IMR-90 (cell line): ENCODE results near the gene TXNDC8. TPM values are rescaled to one million over a fixed set of nuclear protein-coding genes. Genes with fewer than 3 reads are reported as not detected.

Experiments used
- ATAC-seq: fragments of 200-7000 bp; cut with Tn5 transposase; 2 replicates; pipeline ENCODE4 v1.9.1; 2020; ENCODE audit warnings: low read depth, mild to moderate bottlenecking, moderate library complexity
- BruUV-seq: library from RNA; stranded (reverse); fragments of 400-500 nt; replicated peaks from 2 replicates; lab custom pipeline; 2021; lab: Mats Ljungman, UMichigan
- CTCF ChIA-PET: fragments of 300-600 bp; formaldehyde crosslinking; extraction: SDS; loops from one replicate; lab custom pipeline; 2021; ENCODE audit warnings: antibody characterized with exemption; lab: Yijun Ruan, JAX
- POLR2A ChIA-PET: fragments of 300-600 bp; sonication (Branson Sonifier 250); formaldehyde crosslinking; loops from one replicate; lab custom pipeline; 2022; ENCODE audit warnings: antibody characterized with exemption; ENCODE audit not compliant: unreplicated experiment; lab: Charles Lee
- DNase-seq: peaks from one replicate; pipeline ENCODE4 v3.0.0; 2013
- H2AFZ ChIP-seq: replicated peaks from 2 replicates; pipeline ENCODE3; 2013; ENCODE audit warnings: low read length, mild to moderate bottlenecking; ENCODE audit not compliant: poor library complexity
- H2AK5ac ChIP-seq: 2 replicates; pipeline ENCODE4 v1.6.1; 2013; ENCODE audit warnings: low read depth, low read length, inconsistent platforms
- H2AK9ac ChIP-seq: replicated peaks from 2 replicates; pipeline ENCODE3; 2013; ENCODE audit warnings: mild to moderate bottlenecking, low read depth, low read length, moderate library complexity; ENCODE audit not compliant: poor library complexity
- H2BK120ac ChIP-seq: 2 replicates; pipeline ENCODE4 v1.6.1; 2013; ENCODE audit warnings: low read depth, low read length, inconsistent platforms
- H2BK15ac ChIP-seq: 3 replicates; pipeline ENCODE4 v1.6.1; 2013; ENCODE audit warnings: low read depth, low read length, inconsistent platforms
- H2BK20ac ChIP-seq: 2 replicates; pipeline ENCODE4 v1.6.1; 2013; ENCODE audit warnings: low read depth, mild to moderate bottlenecking, inconsistent platforms, low read length, moderate library complexity
- H2BK5ac ChIP-seq: 2 replicates; pipeline ENCODE4 v1.6.1; 2013; ENCODE audit warnings: mild to moderate bottlenecking, low read depth, low read length, inconsistent platforms; ENCODE audit not compliant: poor library complexity, severe bottlenecking
- H3K14ac ChIP-seq: replicated peaks from 2 replicates; pipeline ENCODE4 v1.6.1; 2013; ENCODE audit warnings: low read depth, low read length, inconsistent platforms
- H3K18ac ChIP-seq: 2 replicates; pipeline ENCODE4 v1.6.1; 2013; ENCODE audit warnings: low read depth, low read length, control low read depth
- H3K23ac ChIP-seq: 2 replicates; pipeline ENCODE4 v1.6.1; 2013; ENCODE audit warnings: low read depth, low read length, inconsistent platforms
- H3K27ac ChIP-seq: 2 replicates; pipeline ENCODE4 v1.5.1; 2013; ENCODE audit warnings: mild to moderate bottlenecking, control low read depth, low read length; ENCODE audit not compliant: insufficient read depth
- H3K27me3 ChIP-seq: 2 replicates; pipeline ENCODE4 v1.6.1; 2013; ENCODE audit warnings: low read length; ENCODE audit not compliant: control insufficient read depth, insufficient read depth
- H3K36me3 ChIP-seq: 2 replicates; pipeline ENCODE4 v1.6.1; 2013; ENCODE audit warnings: low read length, mixed read lengths; ENCODE audit not compliant: control insufficient read depth, insufficient read depth
- H3K4ac ChIP-seq: 2 replicates; pipeline ENCODE4 v1.6.1; 2013; ENCODE audit warnings: low read depth, low read length, inconsistent platforms
- H3K4me1 ChIP-seq: 2 replicates; pipeline ENCODE4 v1.6.1; 2013; ENCODE audit warnings: low read length, mixed read lengths; ENCODE audit not compliant: control insufficient read depth, insufficient read depth
- H3K4me2 ChIP-seq: 2 replicates; pipeline ENCODE4 v1.6.1; 2013; ENCODE audit warnings: low read depth, mild to moderate bottlenecking, control low read depth, low read length, moderate library complexity
- H3K4me3 ChIP-seq: 2 replicates; pipeline ENCODE4 v1.5.1; 2013; ENCODE audit warnings: low read depth, mild to moderate bottlenecking, control low read depth, low read length, moderate library complexity; ENCODE audit not compliant: insufficient read depth
- H3K56ac ChIP-seq: 2 replicates; pipeline ENCODE4 v1.6.1; 2013; ENCODE audit warnings: low read length, inconsistent platforms; ENCODE audit not compliant: insufficient read depth; ENCODE audit errors: extremely low read depth
- H3K79me1 ChIP-seq, 2 experiments: 2 replicates each; pipeline ENCODE4 v1.6.1; 2013; ENCODE audit warnings: low read length in 2 of 2, inconsistent platforms in 1 of 2, low read depth in 1 of 2
- H3K9ac ChIP-seq: 2 replicates; pipeline ENCODE4 v1.6.1; 2013; ENCODE audit warnings: low read depth, low read length, control low read depth
- H3K9me1 ChIP-seq: 2 replicates; pipeline ENCODE4 v1.6.1; 2013; ENCODE audit warnings: low read length, inconsistent platforms; ENCODE audit not compliant: insufficient read depth
- H3K9me3 ChIP-seq: 2 replicates; pipeline ENCODE4 v1.6.1; 2013; ENCODE audit warnings: low read length; ENCODE audit not compliant: control insufficient read depth, insufficient read depth
- H4K20me1 ChIP-seq: 2 replicates; pipeline ENCODE4 v1.6.1; 2013; ENCODE audit warnings: low read length, inconsistent platforms; ENCODE audit not compliant: insufficient read depth
- H4K5ac ChIP-seq: 2 replicates; pipeline ENCODE4 v1.6.1; 2013; ENCODE audit warnings: mild to moderate bottlenecking, low read depth, low read length, control low read depth
- H4K8ac ChIP-seq, 2 experiments: 2 replicates each; pipeline ENCODE4 v1.6.1; 2013; ENCODE audit warnings: low read depth in 2 of 2, low read length in 2 of 2, control low read depth in 1 of 2, inconsistent platforms in 1 of 2
- H4K91ac ChIP-seq: 2 replicates; pipeline ENCODE4 v1.6.1; 2013; ENCODE audit warnings: low read depth, low read length, inconsistent platforms; ENCODE audit not compliant: insufficient read depth
- BHLHE40 ChIP-seq: fragments of 150-350 bp; IDR thresholded peaks from 2 replicates; pipeline ENCODE4 v1.6.1; 2016; ENCODE audit warnings: mild to moderate bottlenecking, low read depth, low read length
- CEBPB ChIP-seq: IDR thresholded peaks from 2 replicates; pipeline ENCODE4 v1.6.1; 2012; ENCODE audit warnings: low read depth, low read length, improper control_type of control experiment
- MXI1 ChIP-seq: IDR thresholded peaks from 2 replicates; pipeline ENCODE4 v1.6.1; 2012; ENCODE audit warnings: low read depth, mild to moderate bottlenecking, low read length, moderate library complexity, borderline replicate concordance
- SMC3 ChIP-seq: fragments of 150-350 bp; IDR thresholded peaks from 2 replicates; pipeline ENCODE4 v1.6.1; 2016; ENCODE audit warnings: low read depth, mild to moderate bottlenecking, antibody characterized with exemption, low read length, moderate library complexity
- WGBS, 2 experiments: methylation state at CpG; one replicate each; pipeline versions ENCODE4 v1.1.5 to v1.1.7; 2013; ENCODE audit warnings: missing lambda C conversion rate in 2 of 2; ENCODE audit not compliant: insufficient read length in 1 of 2; ENCODE audit errors: extremely low coverage in 2 of 2; 5-methylcytosine and 5-hydroxymethylcytosine counted together
- dilution Hi-C: fragments of 300-500 bp; cut with HindIII; formaldehyde crosslinking; loops from one replicate; pipeline ENCODE4 v1.14.3; 2018; ENCODE audit warnings: low sequenced_read_pairs; ENCODE audit not compliant: unreplicated experiment
- in situ Hi-C: fragments of 300-500 bp; cut with MboI; formaldehyde crosslinking; loops from 3 replicates; pipeline ENCODE4 v1.14.3; 2019; ENCODE audit warnings: low sequenced_read_pairs, inconsistent platforms, mixed read lengths
- intact Hi-C: fragments of 100-400 bp; cut with micrococcal nuclease; formaldehyde crosslinking; loops from 2 replicates; pipeline ENCODE4 v1.10.0; 2022
- polyA plus RNA-seq, 3 experiments: library from polyadenylated mRNA; depleted of rRNA; stranded (reverse); fragments of >200 nt; gene quantifications; 2 replicates each; pipeline ENCODE4 v1.2.3, GENCODE V29; 2012; ENCODE audit warnings: low replicate concordance in 1 of 3
- total RNA-seq: library from RNA; depleted of rRNA; stranded (reverse); fragments of >200 nt; gene quantifications from 2 replicates; pipeline ENCODE4 v1.2.3, GENCODE V29; 2012

TXNDC8 gene
- total and polyA plus RNA-seq, 2 of the 4 experiments (the other 2 are of a cell fraction) = not detected

DNA sequence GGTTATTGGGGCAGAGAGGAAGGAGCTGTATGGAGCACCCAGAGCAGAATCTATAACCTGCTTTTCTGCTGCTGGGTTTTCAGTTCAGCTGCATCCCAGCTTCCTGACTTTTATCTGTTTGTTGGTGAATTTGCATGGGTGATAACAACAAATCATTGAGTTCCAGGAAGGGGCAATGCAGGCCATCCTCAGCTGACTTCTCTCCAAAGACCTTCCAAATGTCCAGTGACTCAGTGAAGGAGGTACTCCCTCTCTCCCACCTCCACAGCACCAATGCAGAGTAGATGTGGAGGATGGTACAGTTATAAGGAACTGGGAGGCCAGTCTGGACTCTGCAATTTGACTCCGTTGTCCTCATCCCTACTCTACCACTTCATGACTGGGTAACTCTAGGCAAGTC, 79.7 kb downstream of the TXNDC8 start:
- Histone ChIP-seq H3K79me1 (peaks cover 7 to 37% of the 10 kb centered on the region in 2 experiments; a peak in 2 of 4 replicates), H3K9me1 (peaks cover 4% of the 10 kb centered on the region; the same call in 1 of the 2 replicates), H4K20me1 (peaks cover 30% of the 10 kb centered on the region), H2BK20ac (peak overlapping the region; percentile 33; the same call in 1 of the 2 replicates), H3K23ac (peak overlapping the region; percentile 86; the same call in 1 of the 2 replicates), H3K14ac (peak overlapping the region; percentile 94; the same call in 1 of the 2 replicates), H4K8ac (peak overlapping the region; percentile 72 to 98; a peak in 2 of 4 replicates), H3K18ac (peak overlapping the region; percentile 93), H2AK9ac (peak overlapping the region; percentile 58), H2AFZ (peak overlapping the region; percentile 100), H4K5ac (peak overlapping the region; percentile 89), H2AK5ac (peak overlapping the region; percentile 46; the same call in 1 of the 2 replicates), H3K9me3 (no peaks in the 10 kb centered on the region), H4K91ac (peak overlapping the region; percentile 98; the same call in 1 of the 2 replicates), H3K4me1 (peaks cover 12% of the 10 kb centered on the region), H3K4ac (peak overlapping the region; percentile 95), H2BK120ac (peak overlapping the region; percentile 81), H3K4me2 (peak overlapping the region; percentile 88), H3K27me3 (no peaks in the 10 kb centered on the region), H3K36me3 (no peaks in the 10 kb centered on the region), H2BK5ac (peak overlapping the region; percentile 94), H3K56ac (peak overlapping the region; percentile 90; the same call in 1 of the 2 replicates), H3K9ac (peak overlapping the region; percentile 69; the same call in 1 of the 2 replicates), H2BK15ac (peak overlapping the region; percentile 92; the same call in 1 of the 3 replicates), H3K4me3 (no peak overlapping the region), H3K27ac (peak overlapping the region; percentile 91; the same call in 1 of the 2 replicates)
- TF ChIP-seq BHLHE40 (no peak), MXI1 (no peak), SMC3 (no peak), CEBPB (no peak)
- dilution Hi-C loops (no loop called here), in situ Hi-C loops (no loop called here), intact Hi-C loops (loop anchor here (5.0 to 10.0 kb wide), 6 partner anchors 94 to 364 kb away; partner anchors contain the start of gene SVEP1)
- POLR2A ChIA-PET = interaction anchor here (1.0 kb wide), 2 partner anchors 14 to 22 kb away, joined by 3 read pairs; no protein-coding TSS in a partner anchor
- CTCF ChIA-PET = interaction anchor here (1.0 kb wide), 1 partner anchor 63 kb away, joined by 3 read pairs; no protein-coding TSS in a partner anchor
- no TSS peak for BruUV-seq
- ATAC-seq (no peak), DNase-seq (peak; percentile 15)
- no CpG with 5 or more reads among the region's 1 CpG for WGBS, 2 experiments
